Cortex of kidney (tissue), 1 donor: ENCODE data around the gene CDH4.

Experiments used
- DNase-seq: peaks from one replicate; lab custom pipeline; 2025; lab: John Stamatoyannopoulos, UW

CDH4 gene

GRCh38 chr20:61900011-61900944 is 648.2 kb downstream of the CDH4 start:
- no peak for DNase-seq

GRCh38 chr20:61900945-61901293 is 648.9 kb downstream of the CDH4 start:
- DNase-seq = no peak

GRCh38 chr20:61901392-61902220 is 649.5 kb downstream of the CDH4 start:
- DNase-seq = no peak

GRCh38 chr20:61902221-61902869 is 650.3 kb downstream of the CDH4 start:
- DNase-seq = no peak

GRCh38 chr20:61903575-61904340 is 651.7 kb downstream of the CDH4 start:
- no peak for DNase-seq

- no peak for DNase-seq
Observed at GRCh38 chr20:61904456-61904855, 652.4 kb downstream of the CDH4 start.

GRCh38 chr20:61905781-61906523 is 653.9 kb downstream of the CDH4 start:
- DNase-seq = no peak

GRCh38 chr20:61907081-61907891 is 655.2 kb downstream of the CDH4 start:
- no peak for DNase-seq

- no peak for DNase-seq
Observed at GRCh38 chr20:61908057-61909026, 656.3 kb downstream of the CDH4 start.

- no peak for DNase-seq
Observed at GRCh38 chr20:61909028-61909427, 657.0 kb downstream of the CDH4 start.

- DNase-seq = no peak
Observed at GRCh38 chr20:61909821-61910220, 657.8 kb downstream of the CDH4 start.

GRCh38 chr20:61911824-61912223 is 659.8 kb downstream of the CDH4 start:
- no peak for DNase-seq

- no peak for DNase-seq
Observed at GRCh38 chr20:61912665-61913422, 660.8 kb downstream of the CDH4 start.

- DNase-seq = no peak
Observed at GRCh38 chr20:61913423-61914225, 661.6 kb downstream of the CDH4 start.

GRCh38 chr20:61915101-61915500 is 663.0 kb downstream of the CDH4 start:
- no peak for DNase-seq

- no peak for DNase-seq
Observed at GRCh38 chr20:61916318-61916891, 664.3 kb downstream of the CDH4 start.
